CD4-positive, alpha-beta T cell treated with Interleukin-1 beta for 1 hour (primary cell): ENCODE results near the gene DTNA.
"Not testable (repeated sequence)": the region's sequence is repeated elsewhere in the genome, so short reads cannot be mapped to it uniquely, and the experiment has no call there.

Experiments used
- DNase-seq, 2 donors: peaks; one replicate each; pipeline ENCODE4 v3.0.0-alpha.2; 2020 to 2022

DTNA gene

GRCh38 chr18:34726286-34727004 is 16.3 kb downstream of the DTNA start:
- DNase-seq, result no peak

GRCh38 chr18:34729264-34729663 is 19.2 kb downstream of the DTNA start:
- no peak for DNase-seq

DNA sequence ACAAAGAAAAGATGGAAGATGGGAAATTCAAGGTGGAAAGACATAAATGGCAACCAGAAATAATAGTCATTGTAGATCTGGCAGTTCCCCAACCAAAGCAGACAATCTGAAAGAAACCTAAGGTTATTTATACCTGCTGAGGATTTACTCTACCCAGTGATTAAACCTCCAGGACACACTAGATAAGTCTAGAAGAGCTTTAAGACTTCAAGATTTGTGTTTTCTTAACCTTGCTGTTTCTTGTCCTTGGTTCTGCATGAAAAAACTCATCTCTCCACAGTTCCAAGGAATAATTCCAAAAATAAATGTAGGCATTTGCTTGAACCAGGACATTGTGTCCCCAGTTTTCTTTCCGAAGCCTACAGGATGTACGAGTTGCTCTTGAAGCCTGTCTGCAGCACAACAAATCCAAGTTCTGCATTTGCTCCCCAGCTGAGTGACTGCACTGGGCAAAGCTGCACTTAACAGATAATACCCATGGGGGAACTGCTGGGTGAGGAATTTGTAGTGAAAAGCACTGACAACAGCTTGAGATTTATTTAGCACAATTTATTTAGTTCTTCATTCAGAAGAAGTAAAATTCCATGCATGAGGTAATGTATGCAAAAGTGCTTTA is 19.8 kb downstream of the DTNA start:
- no peak for DNase-seq

- DNase-seq, result no peak
Observed at GRCh38 chr18:34730774-34731173, 20.7 kb downstream of the DTNA start.

- DNase-seq, result no peak
Observed at GRCh38 chr18:34734056-34734455, 24.0 kb downstream of the DTNA start.

DNA sequence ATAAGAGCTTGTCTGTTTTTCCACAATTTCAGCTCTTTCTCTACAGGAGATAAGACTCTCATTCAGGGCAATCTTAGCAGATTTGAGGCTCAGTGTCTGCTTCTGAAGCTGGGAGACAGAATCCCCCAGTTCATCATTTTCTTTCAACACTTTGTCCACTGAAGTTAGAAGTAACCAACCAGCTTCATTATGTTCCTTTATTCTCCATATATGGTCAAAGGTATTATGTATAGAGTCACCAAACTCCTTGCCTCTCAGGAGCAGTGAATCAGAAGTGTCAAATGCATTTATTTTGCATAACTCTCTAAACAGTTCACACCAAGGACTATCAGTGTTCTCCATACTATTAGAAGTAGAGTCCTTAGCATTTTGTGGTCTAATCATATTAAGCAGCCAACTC is 24.4 kb downstream of the DTNA start:
- DNase-seq, result not testable (repeated sequence)

DNA sequence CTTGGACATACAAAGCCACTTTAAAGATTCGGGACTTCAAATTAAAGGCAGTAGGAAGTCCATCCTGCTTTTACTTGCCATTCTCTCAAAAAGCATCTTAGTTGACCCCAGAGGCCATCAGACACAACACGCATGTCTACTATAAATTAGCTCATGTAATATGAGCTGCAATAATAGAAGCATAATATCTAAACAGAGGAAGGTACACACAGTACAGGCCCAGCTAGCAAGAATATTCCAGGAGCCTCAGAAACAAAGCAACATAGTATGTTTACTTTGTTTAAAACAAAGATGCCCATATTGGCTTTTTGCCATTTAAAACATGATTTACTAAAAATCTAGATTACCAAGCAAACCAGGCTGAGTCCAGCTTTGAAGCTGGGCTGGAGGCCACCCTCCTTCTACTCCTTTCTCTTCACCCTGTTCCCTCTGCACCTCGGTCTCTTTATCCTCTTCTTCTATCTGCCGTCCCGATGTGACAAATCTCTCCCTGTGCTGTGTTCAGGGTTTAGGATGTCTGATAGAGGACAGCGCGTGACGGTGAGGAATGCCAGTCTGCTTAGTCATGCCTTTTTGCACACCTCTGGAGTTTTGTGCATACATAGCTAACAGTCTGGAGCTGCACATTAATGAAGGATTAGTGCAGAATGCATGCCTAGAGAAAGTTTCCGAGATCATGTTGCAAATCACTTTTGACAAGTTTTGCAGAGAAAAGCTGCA is 28.2 kb downstream of the DTNA start:
- DNase-seq, result no peak

DNA sequence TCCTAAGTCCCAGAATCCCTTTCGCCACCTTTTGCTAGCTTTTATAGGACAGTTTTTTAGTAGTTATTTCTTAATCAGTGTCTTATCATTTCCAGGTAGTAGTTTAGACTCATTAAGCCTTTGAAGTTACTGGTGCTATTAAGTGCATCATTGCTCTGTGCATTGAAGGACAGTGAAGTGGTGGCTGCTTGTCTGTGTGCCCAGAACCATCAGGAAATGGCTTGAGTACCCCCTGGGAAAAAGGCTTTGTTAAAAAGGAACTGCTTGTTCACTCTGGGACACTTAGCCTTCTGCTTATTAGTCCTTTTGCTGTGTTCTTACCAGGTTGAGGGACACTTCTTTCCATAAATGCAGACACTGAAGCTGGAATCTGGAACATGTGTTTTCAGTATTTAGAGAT is 30.0 kb downstream of the DTNA start:
- DNase-seq, result no peak

DNA sequence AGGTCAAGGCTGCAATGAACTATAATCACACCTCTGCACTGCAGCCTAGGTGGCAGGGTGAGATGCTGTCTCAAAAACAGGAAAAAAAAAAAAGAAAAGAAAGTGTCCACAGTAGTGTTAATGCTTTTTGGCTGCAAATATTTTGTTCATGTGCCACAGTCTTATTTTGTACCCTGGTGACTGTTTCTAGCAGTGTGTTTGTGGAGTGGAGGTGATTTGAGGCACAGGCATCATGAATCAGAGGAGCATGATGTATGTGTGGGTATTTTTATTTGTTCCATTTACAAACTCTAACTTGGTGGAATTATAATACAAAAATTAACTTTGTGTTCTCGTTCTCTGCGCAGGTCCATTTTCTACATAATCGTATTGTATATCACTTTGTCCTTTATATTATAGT is 30.6 kb downstream of the DTNA start:
- DNase-seq, result no peak

- no peak for DNase-seq
Observed at GRCh38 chr18:34741401-34741800, 31.3 kb downstream of the DTNA start.

- DNase-seq, result no peak
Observed at GRCh38 chr18:34742891-34743341, 32.8 kb downstream of the DTNA start.

GRCh38 chr18:34744569-34744968 is 34.5 kb downstream of the DTNA start:
- DNase-seq, result no peak

- no peak for DNase-seq
Observed at GRCh38 chr18:34746614-34747013, 36.5 kb downstream of the DTNA start.

DNA sequence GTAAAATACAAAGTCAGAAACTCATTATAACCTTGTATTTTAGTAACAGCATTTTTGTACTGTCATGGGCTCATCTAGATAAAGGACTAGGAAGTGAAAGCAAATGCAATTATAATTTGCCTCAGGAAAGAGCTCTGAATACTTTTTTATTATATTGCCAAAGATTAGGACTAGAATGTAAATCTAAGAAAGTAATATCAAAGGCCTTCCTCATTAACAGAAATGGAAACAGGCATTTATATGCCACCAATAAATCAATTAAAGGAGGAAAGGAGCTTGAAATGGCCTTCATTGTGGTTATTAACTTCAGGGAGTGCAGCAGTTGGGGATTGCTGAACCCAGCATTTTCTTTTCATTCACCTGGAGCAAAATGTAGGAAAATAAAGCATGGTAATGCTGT is 39.6 kb downstream of the DTNA start:
- DNase-seq, result no peak

GRCh38 chr18:34752056-34752455 is 42.0 kb downstream of the DTNA start:
- DNase-seq, result no peak

- no peak for DNase-seq
Observed at GRCh38 chr18:34754300-34754699, 44.2 kb downstream of the DTNA start.

GRCh38 chr18:34757666-34758065 is 47.6 kb downstream of the DTNA start:
- no peak for DNase-seq

DNA sequence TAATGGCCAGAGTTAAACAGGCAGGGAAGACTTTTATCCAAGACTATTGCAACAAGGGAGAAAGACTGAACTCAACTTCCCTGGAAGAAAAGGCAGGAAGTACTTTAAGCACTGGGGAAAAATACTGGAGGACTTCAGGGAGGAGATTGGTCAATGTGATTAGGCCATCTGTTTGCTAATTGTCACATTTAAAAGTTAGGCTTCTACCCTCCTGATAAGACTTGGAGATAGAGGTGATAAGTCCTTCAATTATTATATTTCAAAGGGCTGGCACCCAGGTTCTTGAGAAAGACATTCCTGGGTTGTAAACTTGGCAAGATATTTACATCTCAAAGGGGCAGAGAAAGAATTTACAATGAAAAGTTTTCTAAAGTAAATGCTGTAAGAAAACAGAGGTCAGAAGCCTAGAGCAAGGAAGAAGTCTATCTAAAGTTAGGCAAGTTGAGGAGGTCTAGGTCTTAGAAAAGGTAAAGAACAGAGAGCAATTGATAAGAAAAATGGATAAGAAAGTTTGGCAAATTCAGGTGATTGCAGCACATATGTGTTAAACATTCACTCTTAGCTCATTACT is 48.4 kb downstream of the DTNA start:
- no peak for DNase-seq

GRCh38 chr18:34760444-34760843 is 50.3 kb downstream of the DTNA start:
- DNase-seq, result no peak

GRCh38 chr18:34764451-34764850 is 54.4 kb downstream of the DTNA start:
- DNase-seq, result no peak

DNA sequence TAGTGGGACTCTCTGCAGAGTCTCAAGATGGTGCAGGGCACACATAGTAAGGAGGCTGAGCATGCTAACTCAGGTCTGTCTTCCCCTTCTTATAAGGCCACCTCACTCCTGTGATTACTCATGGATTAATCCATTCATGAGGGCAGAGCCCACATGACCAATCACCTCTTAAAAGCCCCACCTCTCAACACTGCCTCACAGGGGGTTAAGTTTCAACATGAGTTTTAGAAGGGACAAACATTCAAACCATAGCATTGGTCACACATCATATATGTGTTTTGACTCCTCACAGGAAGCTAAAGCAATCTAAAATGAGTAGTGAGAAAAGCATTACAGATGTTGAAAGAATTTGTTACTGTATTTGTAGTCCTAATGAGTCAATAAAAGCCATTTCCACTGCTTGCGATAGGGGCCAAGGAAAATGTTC is 57.5 kb downstream of the DTNA start:
- no peak for DNase-seq

DNA sequence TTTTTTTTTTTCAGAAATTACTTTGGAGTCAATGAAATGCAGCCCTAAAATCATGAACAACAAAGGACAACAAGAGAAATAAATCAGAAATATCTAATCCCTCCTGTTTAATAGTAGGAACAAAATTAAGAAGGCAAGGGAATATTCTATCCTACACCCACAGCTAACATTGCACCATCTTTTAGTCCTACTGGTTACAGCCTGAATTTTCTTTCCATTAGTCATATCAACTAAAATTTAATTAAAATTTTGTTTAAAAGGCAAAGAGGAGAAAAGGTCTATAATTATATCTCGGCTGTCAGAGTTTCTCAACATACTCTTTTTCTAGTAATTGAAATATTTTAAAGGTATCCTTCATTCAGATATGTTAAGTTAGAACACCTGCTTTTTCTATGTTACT is 61.9 kb downstream of the DTNA start:
- DNase-seq, result no peak

DNA sequence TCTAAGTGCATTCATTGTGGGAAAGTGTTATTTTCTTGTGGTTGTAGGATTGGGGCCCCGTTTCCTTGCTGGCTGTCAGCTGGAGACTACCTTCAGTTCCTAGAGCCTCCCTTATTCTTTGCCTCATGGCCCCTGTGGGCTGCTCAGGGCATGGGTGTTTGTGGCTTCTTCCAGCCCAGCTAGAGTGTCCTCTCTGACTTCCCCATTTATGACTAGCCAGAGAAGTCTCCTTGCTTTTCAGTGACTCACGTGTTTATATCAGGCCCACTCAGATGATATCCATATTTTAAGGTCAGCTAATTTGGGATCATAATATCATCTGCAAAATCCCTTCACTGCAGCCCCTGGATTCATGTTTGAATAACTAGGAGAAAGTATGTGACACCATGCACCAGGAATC is 62.8 kb downstream of the DTNA start:
- DNase-seq, result no peak

GRCh38 chr18:34773378-34773777 is 63.3 kb downstream of the DTNA start:
- no peak for DNase-seq
